ENCODE results near the gene BATF. TPM values are rescaled to one million over a fixed set of nuclear protein-coding genes. Genes with fewer than 3 reads are reported as not detected.
A peak's percentile ranks its signal among the peaks of the same experiment; 100 is the strongest.

BATF gene
- total and polyA plus RNA-seq, 5 experiments from 2014 or later, result 5.5 to 32.2 (median 22.7) TPM

- Mint-ChIP-seq H3K4me3 (no peak overlapping the region), H3K36me3 (no peaks in the 10 kb centered on the region), H3K9me3 (no peaks in the 10 kb centered on the region), H3K27ac (peak overlapping the region in 1 of 10 donors; percentile 23), H3K4me1 (peaks cover 12 to 24% (median 18%) of the 10 kb centered on the region in 4 donors), H3K27me3 (peaks cover 0 to 10% (median 0%) of the 10 kb centered on the region in 5 donors)
- ATAC-seq (no peak), DNase-seq (no peak)
- POLR2A ChIA-PET, result no interaction called here
Observed at GRCh38 chr14:75568791-75569190, 46.5 kb downstream of the BATF start.

- no peaks in the 10 kb centered on the region for H3K36me3 Mint-ChIP-seq
- H3K27ac Mint-ChIP-seq, result no peak overlapping the region
Observed at GRCh38 chr14:75570797-75571196, 48.5 kb downstream of the BATF start.

GRCh38 chr14:75572104-75572503, 49.8 kb downstream of the BATF start:
- no peaks in the 10 kb centered on the region for H3K36me3 Mint-ChIP-seq
- no peak for ATAC-seq
- peaks cover 0 to 1% (median 0%) of the 10 kb centered on the region in 4 donors for H3K4me1 Mint-ChIP-seq
- no peak overlapping the region for H3K4me3 Mint-ChIP-seq
- no peak for DNase-seq
- H3K9me3 Mint-ChIP-seq, result no peaks in the 10 kb centered on the region
- H3K27me3 Mint-ChIP-seq, result peaks cover 0 to 12% (median 0%) of the 10 kb centered on the region in 5 donors
- peak overlapping the region in 2 of 10 donors; percentile 9 to 70 for H3K27ac Mint-ChIP-seq
- POLR2A ChIA-PET, result interaction anchor here (1.2 kb wide), 1 partner anchor 85 kb away, joined by 3 read pairs; no protein-coding TSS in a partner anchor

More at GRCh38 chr14:75570797-75571196, 48.5 kb downstream of the BATF start:
- POLR2A ChIA-PET, result no interaction called here
- Mint-ChIP-seq H3K27me3 (peaks cover 0 to 12% (median 0%) of the 10 kb centered on the region in 5 donors), H3K9me3 (no peaks in the 10 kb centered on the region), H3K4me3 (no peak overlapping the region), H3K4me1 (peaks cover 9 to 12% (median 11%) of the 10 kb centered on the region in 4 donors)
- DNase-seq (no peak), ATAC-seq (no peak)

GRCh38 chr14:75577090-75577489, 54.8 kb downstream of the BATF start:
- no peaks in the 10 kb centered on the region for H3K9me3 Mint-ChIP-seq
- peak overlapping the region in 7 of 10 donors; percentile 90 to 96 (median 95) for H3K4me3 Mint-ChIP-seq
- H3K36me3 Mint-ChIP-seq, result no peaks in the 10 kb centered on the region
- ATAC-seq (no peak), DNase-seq (no peak)
- POLR2A ChIA-PET, result interaction anchor here (0.7 to 4.6 kb wide), 3 partner anchors 76 to 406 kb away, joined by 4 to 17 read pairs (median 4); no protein-coding TSS in a partner anchor
- H3K4me1 Mint-ChIP-seq, result peaks cover 8 to 22% (median 12%) of the 10 kb centered on the region in 4 donors
- H3K27me3 Mint-ChIP-seq, result peaks cover 0 to 12% (median 0%) of the 10 kb centered on the region in 5 donors
- H3K27ac Mint-ChIP-seq, result peak overlapping the region in 2 of 10 donors; percentile 39 to 81

GRCh38 chr14:75577729-75578101, 55.4 kb downstream of the BATF start:
- POLR2A ChIA-PET, result interaction anchor here (0.7 to 4.6 kb wide), 3 partner anchors 75 to 405 kb away, joined by 4 to 17 read pairs (median 4); no protein-coding TSS in a partner anchor
- ATAC-seq, result peak; percentile 85 to 90
- Mint-ChIP-seq H3K36me3 (no peaks in the 10 kb centered on the region), H3K27me3 (peaks cover 0 to 8% (median 0%) of the 10 kb centered on the region in 5 donors), H3K4me1 (peaks cover 8 to 22% (median 12%) of the 10 kb centered on the region in 4 donors), H3K9me3 (no peaks in the 10 kb centered on the region), H3K4me3 (peak overlapping the region in 8 of 10 donors; percentile 87 to 96 (median 94)), H3K27ac (peak overlapping the region; percentile 15 to 90 (median 80))
- peak; percentile 40 to 82 (median 58) for DNase-seq

- Mint-ChIP-seq H3K4me3 (peak within 1 kb of the TSS in 8 of 10 donors; percentile 87 to 96 (median 94)), H3K9me3 (no peaks in the 10 kb centered on the region), H3K4me1 (peaks cover 8 to 22% (median 12%) of the 10 kb centered on the region in 4 donors)
Observed at GRCh38 chr14:75578102-75578785, 56.0 kb downstream of the BATF start, which contains the start of gene FLVCR2. FLVCR2 (plus strand) TSS chr14:75578620; CDS start chr14:75578973, 353 bp downstream.

GRCh38 chr14:75578786-75579337, 56.6 kb downstream of the BATF start:
- DNase-seq (no peak), ATAC-seq (peak in 1 of 2 donors; percentile 13)
- POLR2A ChIA-PET, result interaction anchor here (0.6 to 4.6 kb wide), 2 partner anchors 73 to 76 kb away, joined by 3 to 17 read pairs; no protein-coding TSS in a partner anchor
- H3K4me1 Mint-ChIP-seq, result peaks cover 8 to 22% (median 12%) of the 10 kb centered on the region in 4 donors
- H3K9me3 Mint-ChIP-seq, result no peaks in the 10 kb centered on the region
- peak overlapping the region in 2 of 10 donors; percentile 49 to 72 for H3K27ac Mint-ChIP-seq
- peaks cover 0 to 2% (median 0%) of the 10 kb centered on the region in 5 donors for H3K27me3 Mint-ChIP-seq
- no peaks in the 10 kb centered on the region for H3K36me3 Mint-ChIP-seq
- H3K4me3 Mint-ChIP-seq, result peak overlapping the region in 8 of 10 donors; percentile 87 to 96 (median 94)

More at GRCh38 chr14:75578102-75578785, 56.0 kb downstream of the BATF start, which contains the start of gene FLVCR2:
- Mint-ChIP-seq H3K36me3 (no peaks in the 10 kb centered on the region), H3K27ac (peak within 1 kb of the TSS; percentile 15 to 90 (median 80)), H3K27me3 (peaks cover 0 to 8% (median 0%) of the 10 kb centered on the region in 5 donors)
- POLR2A ChIA-PET, result interaction anchor here (0.6 to 4.6 kb wide), 4 partner anchors 74 to 404 kb away, joined by 3 to 17 read pairs (median 4); no protein-coding TSS in a partner anchor
- peak in 9 of 10 donors; percentile 12 to 69 (median 43) for DNase-seq
- peak; percentile 63 to 72 for ATAC-seq

- Mint-ChIP-seq H3K27ac (peak overlapping the region in 5 of 10 donors; percentile 3 to 56 (median 47)), H3K27me3 (no peaks in the 10 kb centered on the region), H3K36me3 (no peaks in the 10 kb centered on the region), H3K4me1 (peaks cover 8 to 22% (median 12%) of the 10 kb centered on the region in 4 donors), H3K9me3 (no peaks in the 10 kb centered on the region), H3K4me3 (peak overlapping the region in 8 of 10 donors; percentile 87 to 96 (median 94))
- ATAC-seq (no peak), DNase-seq (no peak)
- POLR2A ChIA-PET, result interaction anchor here (4.6 kb wide), 1 partner anchor 75 kb away, joined by 17 read pairs; no protein-coding TSS in a partner anchor
Observed at GRCh38 chr14:75579338-75579864, 57.1 kb downstream of the BATF start.

GRCh38 chr14:75579882-75580281, 57.6 kb downstream of the BATF start:
- Mint-ChIP-seq H3K27me3 (no peaks in the 10 kb centered on the region), H3K27ac (peak overlapping the region in 3 of 10 donors; percentile 4 to 49 (median 9)), H3K4me3 (peak overlapping the region in 8 of 10 donors; percentile 87 to 96 (median 94)), H3K4me1 (peaks cover 8 to 22% (median 12%) of the 10 kb centered on the region in 4 donors), H3K36me3 (no peaks in the 10 kb centered on the region), H3K9me3 (no peaks in the 10 kb centered on the region)
- DNase-seq, result no peak
- POLR2A ChIA-PET, result no interaction called here
- no peak for ATAC-seq

- Mint-ChIP-seq H3K36me3 (peaks cover 0 to 4% (median 0%) of the 10 kb centered on the region in 3 donors), H3K4me3 (no peak overlapping the region), H3K27me3 (peaks cover 0 to 3% (median 0%) of the 10 kb centered on the region in 5 donors), H3K4me1 (no peaks in the 10 kb centered on the region), H3K27ac (no peak overlapping the region), H3K9me3 (no peaks in the 10 kb centered on the region)
- DNase-seq (no peak), ATAC-seq (no peak)
- POLR2A ChIA-PET, result no interaction called here
Observed at GRCh38 chr14:75587388-75587787, 65.1 kb downstream of the BATF start.

- no peak overlapping the region for H3K4me3 Mint-ChIP-seq
Observed at GRCh38 chr14:75589931-75590330, 67.7 kb downstream of the BATF start.

GRCh38 chr14:75591331-75591946, 69.2 kb downstream of the BATF start:
- ATAC-seq (no peak), DNase-seq (no peak)
- Mint-ChIP-seq H3K9me3 (no peaks in the 10 kb centered on the region), H3K4me3 (no peak overlapping the region), H3K27me3 (no peaks in the 10 kb centered on the region), H3K36me3 (peaks cover 0 to 8% (median 5%) of the 10 kb centered on the region in 3 donors), H3K27ac (no peak overlapping the region), H3K4me1 (no peaks in the 10 kb centered on the region)
- POLR2A ChIA-PET, result interaction anchor here (0.6 kb wide), 1 partner anchor 542 kb away, joined by 3 read pairs; no protein-coding TSS in a partner anchor

More at GRCh38 chr14:75589931-75590330, 67.7 kb downstream of the BATF start:
- DNase-seq (no peak), ATAC-seq (no peak)
- H3K27ac Mint-ChIP-seq, result no peak overlapping the region
- peaks cover 0 to 3% (median 0%) of the 10 kb centered on the region in 5 donors for H3K27me3 Mint-ChIP-seq
- POLR2A ChIA-PET, result no interaction called here
- peaks cover 0 to 8% (median 5%) of the 10 kb centered on the region in 3 donors for H3K36me3 Mint-ChIP-seq
- H3K9me3 Mint-ChIP-seq, result no peaks in the 10 kb centered on the region
- no peaks in the 10 kb centered on the region for H3K4me1 Mint-ChIP-seq
